C4-2B (cell line): Measurements from ENCODE around the gene POLR2A.

Source experiments
- ZFX ChIP-seq: fragments of 450-650 bp; IDR thresholded peaks from 2 replicates; pipeline ENCODE4 v1.6.1; 2017
- TF ChIP-seq, protein P1 (sequence below): fragments of 450-650 bp; conservative IDR thresholded peaks from 2 replicates; pipeline ENCODE4 v1.5.1; 2017; ENCODE audit warnings: mild to moderate bottlenecking

DNA sequence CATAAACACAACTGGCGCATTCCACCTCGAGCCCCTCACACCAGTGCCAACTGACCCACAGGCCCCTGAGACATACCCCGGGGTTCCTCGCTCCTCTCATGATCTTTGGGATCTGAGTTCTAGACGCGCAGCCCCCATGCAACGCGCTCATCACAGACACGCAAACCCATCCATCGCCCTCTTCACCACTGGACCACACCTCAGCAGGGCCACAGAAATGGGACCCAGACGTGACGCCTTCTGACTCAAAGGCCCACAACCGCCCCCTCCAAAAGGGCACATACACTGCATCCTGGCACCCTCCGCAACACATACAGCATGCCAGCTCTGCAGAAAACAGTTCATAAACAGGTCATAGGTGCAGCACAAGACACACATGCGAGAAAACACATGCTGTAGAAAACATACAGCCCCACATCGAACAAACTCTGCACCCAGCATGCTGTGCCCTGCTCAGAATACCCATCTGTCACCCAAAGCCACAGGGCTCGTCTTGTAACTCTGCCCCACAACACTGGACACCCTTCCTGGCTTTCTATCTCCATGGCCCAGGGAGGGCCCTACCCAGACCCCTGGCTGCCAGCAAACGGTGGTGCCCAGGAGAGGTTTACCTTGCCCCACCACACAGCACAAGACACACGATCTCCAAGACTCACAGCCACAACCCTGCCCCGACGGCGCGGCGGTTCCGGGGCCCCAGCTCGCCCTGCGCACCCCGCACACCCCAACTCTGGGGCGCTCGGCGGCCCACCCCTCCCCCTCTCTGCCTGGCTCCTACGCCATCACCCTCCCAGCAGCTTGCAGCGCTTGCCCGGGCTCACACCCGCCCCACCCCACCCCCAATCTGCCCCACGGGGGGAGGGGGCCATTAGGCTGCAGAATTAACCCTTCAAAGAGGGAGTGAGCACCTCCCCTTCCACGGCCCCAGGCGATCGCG is 5.6 kb upstream of the POLR2A start:
- no peak for TF ChIP-seq ZFX
- TF ChIP-seq, protein P1, sequence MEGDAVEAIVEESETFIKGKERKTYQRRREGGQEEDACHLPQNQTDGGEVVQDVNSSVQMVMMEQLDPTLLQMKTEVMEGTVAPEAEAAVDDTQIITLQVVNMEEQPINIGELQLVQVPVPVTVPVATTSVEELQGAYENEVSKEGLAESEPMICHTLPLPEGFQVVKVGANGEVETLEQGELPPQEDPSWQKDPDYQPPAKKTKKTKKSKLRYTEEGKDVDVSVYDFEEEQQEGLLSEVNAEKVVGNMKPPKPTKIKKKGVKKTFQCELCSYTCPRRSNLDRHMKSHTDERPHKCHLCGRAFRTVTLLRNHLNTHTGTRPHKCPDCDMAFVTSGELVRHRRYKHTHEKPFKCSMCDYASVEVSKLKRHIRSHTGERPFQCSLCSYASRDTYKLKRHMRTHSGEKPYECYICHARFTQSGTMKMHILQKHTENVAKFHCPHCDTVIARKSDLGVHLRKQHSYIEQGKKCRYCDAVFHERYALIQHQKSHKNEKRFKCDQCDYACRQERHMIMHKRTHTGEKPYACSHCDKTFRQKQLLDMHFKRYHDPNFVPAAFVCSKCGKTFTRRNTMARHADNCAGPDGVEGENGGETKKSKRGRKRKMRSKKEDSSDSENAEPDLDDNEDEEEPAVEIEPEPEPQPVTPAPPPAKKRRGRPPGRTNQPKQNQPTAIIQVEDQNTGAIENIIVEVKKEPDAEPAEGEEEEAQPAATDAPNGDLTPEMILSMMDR = no peak
